Raji (cell line): ENCODE data around the gene SYK.

Experiments
- POLR2A ChIP-seq: IDR thresholded peaks from 2 replicates; pipeline ENCODE4 v1.6.1; 2011; ENCODE audit warnings: low read depth, low read length, control low read depth; ENCODE audit not compliant: insufficient read depth

Gene SYK

DNA sequence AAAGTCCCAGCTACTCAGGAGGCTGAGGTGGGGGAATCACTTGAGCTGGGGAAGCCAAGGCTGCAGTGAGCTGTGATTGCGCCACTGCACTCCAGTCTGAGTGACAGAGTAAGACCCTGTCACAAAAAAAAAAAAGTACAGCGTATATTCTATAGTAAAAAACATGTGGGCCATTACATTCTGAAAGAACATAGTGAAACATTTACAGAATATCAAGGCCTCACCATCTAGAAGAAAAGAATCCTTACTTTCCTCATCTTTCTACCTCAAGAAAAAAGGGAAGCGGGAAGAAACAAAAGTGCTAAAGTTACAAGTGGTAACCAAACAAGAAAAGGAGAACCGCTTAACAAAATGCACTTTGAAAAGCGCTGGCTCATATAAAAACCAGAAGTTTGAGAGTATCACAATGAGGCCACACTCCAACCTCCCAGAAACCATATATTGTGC, 5.7 kb upstream of the SYK start:
- no peak for TF ChIP-seq POLR2A

DNA sequence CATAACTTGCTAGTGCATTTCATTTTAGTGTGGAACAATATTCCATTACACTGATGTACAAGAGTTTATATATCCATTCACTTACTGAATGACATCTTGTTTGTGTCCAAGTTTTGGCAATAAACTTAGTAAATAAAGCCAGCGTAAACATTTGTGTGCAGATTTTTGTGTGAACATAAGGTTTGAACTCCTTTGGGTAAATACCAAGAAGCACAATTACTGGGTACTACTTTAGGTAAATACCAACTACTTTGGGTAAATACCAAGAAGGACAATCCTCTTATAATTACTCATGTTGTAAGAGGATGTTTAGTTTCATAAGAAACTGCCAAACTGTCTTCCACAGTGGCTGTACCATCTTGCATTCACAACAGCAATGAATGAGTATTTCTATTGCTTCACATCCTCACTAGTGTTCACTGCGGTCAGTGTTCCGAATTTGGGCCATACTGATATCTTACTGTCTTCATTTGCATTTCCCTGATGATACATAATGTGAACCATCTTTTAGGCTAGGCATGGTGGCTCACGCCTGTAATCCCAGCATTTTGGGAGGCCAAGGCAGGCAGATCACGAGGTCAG, 2.3 kb upstream of the SYK start:
- TF ChIP-seq POLR2A = no peak

DNA sequence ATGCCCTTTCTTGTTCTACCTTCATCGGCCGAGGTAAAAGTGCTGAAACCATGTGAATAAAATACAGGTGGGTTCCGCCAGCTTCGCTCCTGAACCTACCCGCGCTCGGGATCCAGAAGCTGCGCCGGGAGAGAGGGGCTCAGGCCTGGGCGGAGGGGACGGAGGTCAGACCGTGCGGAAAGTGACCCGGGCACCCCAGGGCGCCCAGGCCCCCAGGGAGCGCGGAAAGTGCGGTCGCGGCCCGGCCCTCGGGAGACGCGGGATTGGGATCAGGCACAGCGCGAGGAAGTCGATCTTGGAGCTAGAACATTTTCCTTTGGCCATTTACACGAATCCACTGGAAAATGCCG, 329 bp downstream of the SYK start:
- TF ChIP-seq POLR2A = no peak

DNA sequence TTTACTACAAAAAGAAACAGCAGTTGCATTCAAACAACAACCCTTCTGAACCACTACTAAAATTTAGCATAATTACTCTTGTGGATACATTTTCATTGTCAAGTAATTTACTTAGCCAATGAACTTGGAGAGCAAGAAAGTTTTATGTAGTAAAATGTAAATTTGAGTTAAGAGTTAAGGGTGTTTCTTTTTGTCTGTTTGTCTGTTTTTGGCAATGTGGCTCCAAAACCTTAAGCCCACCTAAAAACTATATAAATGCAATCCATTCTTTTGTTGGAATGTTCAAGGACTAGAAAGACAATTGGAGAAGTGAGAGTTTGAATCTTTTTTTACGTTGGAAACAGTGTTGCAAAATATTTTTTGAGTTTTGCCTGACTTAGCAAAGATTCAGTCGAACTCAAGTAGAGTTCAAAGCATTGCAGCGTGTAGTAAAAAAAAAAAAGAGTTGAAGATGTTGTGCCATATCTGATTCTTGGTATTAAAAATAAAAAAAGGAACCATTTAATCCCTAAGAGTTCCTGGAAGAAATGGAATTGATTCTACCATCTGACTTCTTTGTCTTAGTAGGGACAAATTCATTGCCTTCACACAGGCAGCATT, 867 bp downstream of the SYK start:
- TF ChIP-seq POLR2A = no peak

DNA sequence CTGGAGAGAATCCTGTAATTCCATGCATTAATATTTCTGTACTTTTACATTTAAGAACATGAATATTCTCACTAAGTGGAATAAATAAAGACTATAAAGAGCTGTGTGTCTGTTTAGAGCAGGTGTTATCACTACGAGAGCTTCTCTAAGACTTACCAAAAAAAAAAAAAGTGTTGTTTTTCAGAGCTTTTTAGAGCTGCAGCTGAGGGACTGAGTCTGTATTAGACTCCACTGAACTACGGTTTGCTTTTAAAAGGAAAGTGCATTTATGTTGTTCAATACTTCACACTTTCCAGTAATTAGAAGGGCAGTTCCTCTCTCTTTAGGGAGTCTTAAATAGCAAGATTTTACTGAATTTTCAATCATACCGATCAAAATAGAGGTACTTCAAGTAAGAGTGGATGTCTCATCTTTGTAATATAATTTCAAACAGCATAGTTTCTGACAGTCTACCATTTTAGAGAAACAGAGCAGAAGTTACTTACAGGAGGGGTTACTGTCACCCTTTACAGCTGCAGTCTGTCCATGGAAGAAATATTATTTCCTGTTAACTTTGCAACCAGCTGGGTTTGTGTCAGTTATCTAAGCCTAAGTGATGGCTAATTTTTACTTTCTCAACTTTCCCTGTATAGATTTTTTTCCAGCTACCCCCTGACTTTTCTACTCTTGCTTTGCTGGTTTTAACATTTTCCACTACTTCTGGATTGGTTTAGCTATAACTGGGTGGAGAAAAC, 2.4 kb downstream of the SYK start:
- no peak for TF ChIP-seq POLR2A

DNA sequence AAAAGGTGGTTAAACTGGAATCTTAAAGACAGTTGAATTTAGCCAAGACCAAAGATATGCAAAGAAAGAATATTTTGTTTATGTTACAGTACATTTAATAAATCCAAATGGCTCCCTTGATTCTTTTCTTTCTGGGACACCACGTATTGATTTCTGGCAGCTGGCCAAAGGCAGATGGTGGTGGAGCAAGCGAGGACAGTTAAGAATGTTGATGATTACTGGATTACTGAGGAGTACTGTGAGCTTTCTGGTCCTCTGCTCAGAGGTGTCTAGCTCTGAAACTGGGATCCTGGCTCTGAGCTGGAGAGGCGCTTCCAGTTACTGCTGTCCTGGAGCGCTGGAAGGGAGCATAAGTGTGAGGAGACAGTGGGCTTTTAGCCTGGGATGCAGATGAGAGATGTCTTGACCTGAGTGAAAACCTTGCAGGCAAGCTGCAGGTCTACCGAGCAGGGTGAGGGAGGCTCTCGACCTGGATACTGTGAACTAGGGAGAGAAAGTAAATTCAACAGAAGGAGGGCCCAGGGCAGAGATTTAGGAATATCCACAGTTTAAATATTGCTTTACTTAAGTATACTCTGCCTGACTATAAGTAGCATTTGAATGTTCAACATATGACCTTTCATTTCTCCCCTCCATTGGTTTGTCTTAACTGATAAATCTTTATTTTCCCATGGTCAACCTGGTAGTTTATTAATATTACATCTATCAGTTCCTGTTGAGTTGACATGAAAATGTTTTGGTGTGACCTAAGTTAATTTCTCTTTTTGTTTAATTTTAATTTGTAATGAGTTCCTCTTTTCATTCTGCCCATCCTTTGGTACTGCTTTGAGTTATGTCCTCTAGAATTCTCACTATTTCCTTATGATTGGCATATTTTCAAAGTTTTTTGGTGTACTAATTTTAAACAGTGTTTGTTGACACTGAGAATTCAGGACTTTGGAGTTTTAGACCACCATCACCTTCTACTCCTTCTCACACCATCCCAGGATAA, 3.7 kb downstream of the SYK start:
- TF ChIP-seq POLR2A = no peak

DNA sequence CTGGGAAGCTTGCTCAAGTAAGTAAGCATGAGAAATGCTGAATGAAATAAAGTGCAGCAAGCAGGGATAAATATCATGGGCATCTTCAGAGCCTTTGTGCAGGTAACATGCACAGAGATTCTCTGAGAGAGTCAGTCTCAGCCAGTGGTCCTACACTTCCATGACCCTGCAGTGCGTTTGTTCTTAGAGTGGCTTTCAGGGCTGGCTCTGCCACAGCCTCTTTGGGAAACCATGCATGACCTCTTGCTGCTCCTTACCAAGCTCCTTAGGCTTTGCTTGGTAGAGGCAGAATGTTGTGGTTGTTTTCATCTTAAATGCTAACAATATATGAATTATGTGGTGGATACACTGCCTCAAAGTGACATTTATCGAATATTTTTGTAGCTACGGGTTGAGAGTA, 5.4 kb downstream of the SYK start:
- TF ChIP-seq POLR2A = no peak

DNA sequence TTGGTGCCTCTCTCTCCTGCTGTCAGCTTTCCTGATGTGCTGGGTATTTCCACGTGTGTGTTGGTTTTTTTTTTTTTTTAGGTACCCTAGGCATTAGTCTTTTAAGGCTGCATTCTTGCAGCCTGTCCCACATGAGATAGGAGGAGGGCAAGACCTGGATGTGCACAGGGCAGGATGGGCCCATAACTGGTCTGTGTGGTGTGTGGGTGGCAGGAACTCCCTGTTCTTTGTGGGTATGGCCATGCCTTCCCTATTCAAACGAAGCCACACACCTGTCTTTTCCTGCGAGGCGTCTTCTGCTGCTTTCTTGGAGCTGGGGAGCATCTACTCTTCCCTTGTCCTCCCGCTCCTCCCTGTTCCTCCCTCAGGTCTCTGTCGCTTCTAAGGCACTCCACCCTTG, 6.8 kb downstream of the SYK start:
- TF ChIP-seq POLR2A = no peak

DNA sequence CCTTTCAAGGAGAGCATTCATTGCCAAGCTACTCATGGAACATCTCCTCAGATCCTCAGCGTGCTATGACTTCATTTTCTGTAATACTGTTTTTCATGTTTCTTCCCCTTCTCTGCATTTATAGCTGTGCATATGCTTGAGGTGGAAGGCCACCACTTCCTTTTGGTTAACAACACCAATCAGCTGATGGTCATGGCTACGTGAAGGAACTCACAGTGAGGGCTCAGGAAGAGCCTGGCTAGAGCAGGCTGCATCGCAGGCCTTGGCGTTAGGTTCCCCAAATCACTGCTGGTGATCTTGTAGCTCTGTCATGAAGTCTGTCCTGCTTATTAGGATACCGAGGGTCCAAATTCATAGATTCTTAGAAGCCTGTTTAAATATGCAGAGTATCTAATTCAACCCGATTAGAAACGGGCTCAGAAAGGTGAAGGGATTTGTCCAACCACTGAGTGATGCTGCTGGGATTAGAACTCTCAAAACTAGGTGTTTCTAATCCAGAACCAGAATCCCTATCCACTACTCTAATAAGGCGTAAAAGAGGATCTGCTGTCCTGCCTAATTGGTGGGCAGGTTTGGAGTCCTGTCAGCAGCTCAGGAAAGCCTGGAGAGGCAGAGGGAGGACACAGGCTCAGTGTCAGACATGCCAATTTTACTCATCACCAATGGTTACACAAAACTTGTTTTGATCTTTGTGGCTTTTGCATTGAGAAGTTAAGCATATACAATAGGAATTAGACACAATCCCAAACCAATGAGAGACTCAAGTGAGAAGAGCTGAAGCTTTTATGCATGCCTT, 7.5 kb downstream of the SYK start:
- no peak for TF ChIP-seq POLR2A

DNA sequence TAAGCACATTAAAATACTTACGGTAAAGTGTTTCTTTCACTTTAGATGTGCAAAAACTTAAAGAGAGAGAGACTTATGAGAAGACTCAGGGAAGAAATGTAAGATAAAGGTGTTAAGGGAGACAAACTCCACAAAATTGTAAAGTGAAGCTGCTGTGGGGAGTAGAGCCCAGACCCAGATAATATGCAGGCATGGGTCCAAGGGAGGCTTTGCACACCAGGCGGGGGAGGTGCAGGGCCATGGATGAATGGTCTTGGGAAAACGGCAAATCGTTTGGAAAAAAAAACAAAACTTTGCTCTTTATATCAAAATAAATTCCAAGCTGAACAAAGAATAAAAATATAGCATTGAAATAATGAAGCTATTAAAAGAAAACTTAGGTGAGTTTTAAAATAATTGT, 9.1 kb downstream of the SYK start:
- no peak for TF ChIP-seq POLR2A

DNA sequence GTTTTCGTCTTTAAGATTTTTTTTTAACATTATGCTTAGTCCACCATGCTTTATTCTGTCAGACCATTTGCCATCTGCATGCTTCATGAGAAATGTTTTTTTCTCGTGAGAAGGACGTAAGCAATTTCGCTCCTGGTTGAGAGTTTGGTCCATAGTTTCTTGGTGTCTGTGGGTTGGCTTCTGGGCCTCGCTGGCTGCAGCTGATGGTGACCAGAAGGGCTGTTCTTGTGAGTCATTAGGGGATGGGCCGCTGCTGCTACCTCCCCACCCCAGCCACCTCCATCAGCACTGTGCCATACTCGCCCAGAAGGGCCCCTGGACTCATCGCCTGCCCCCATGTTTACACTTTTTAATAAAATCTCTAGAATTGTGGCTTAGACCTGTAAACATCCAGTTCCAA, 11.4 kb downstream of the SYK start:
- TF ChIP-seq POLR2A = no peak

DNA sequence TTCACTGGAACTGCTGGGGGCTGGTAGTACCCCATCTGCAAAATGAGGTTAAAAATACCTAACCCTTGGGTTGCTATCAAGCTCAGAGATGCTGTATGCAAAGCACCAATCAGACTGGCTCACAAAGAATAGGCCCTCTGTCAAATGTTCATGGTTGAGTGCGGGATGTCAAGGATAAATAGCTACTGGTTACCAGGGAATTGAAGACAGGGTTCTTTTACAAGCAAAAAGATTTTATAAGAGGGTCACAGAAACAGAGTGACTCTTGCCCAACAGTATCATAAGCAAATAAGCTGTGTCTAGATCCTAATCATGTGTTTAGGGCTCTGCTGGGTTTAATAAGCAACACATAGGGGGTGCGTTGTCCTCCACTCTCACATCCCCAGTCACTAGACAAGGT, 11.9 kb downstream of the SYK start:
- 0 out of 2 replicates have a peak, but pooled peaks have one; percentile 2 for TF ChIP-seq POLR2A

DNA sequence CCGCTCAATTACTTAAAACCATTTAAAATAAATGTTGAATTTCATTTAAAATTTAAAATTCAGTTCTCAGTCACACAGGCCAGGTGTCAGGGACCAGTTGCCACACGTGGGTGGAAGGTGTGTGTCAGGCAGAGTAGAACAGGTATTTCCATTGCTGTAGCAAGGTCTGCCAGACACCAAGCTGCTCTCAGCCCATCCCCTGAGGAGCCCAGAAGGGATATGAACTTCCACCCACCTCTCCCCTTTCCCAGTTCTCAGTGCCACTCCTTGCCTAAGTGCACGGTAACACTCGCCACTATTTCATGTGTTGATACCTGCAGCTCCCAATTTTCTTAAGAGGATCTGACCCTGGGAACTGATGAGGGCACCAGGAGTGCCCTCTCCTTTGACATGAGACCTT, 12.7 kb downstream of the SYK start:
- TF ChIP-seq POLR2A = no peak

DNA sequence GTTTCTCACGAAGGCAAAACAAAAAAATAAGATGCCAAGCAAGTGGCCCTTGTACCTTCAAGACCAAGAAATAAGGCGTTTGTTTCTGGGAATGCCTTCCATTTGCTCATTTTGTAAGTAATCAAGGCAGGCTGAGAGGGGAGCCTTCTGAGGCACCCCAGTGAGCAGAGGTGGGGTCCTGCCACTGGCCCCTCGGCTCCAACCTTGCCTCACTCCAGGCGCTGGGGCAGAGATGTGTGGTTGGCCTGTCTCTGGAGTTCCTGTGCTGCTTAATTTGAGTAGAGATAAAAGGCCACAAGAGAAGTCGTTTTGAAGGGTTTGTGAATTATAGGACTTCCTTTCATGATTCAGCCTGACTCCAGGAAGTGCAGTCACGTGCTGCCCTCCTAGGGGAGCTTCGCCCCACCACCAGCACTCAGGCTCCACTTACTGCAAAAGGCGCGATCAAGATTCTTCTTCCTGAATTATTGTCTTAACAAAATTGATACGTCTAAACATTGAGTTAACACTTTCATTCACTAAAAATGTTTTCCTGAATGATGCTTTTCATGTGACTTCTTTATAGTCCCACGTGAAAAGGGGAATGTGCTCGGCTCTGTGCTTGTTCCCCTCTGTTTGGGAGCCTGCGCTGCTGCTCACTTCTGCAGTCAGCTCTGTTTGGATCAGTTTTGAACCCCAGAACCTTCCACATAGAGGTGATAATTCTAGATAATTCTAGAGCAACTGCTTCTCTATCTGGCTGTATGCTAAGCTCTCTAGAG, 13.7 kb downstream of the SYK start:
- TF ChIP-seq POLR2A = 0 out of 2 replicates have a peak, but pooled peaks have one; percentile 15
